ENCODE results near the gene NUMA1. TPM values are rescaled to one million over a fixed set of nuclear protein-coding genes. Genes with fewer than 3 reads are reported as not detected.
A peak's percentile ranks its signal among the peaks of the same experiment; 100 is the strongest.

NUMA1 gene
- total and polyA plus RNA-seq, 9 of the 15 experiments (the other 6 are each of a cell fraction or from before 2014, with no cell fraction given): 4.1 to 104 (median 51.2) TPM

- TF ChIP-seq FOXP4 (CRISPR knock-in tag; IDR thresholded peaks at IDR 0.05; ENCODE audit: borderline replicate concordance) (no peak), ZNF507 (tag; conservative IDR thresholded peaks at IDR 0.05) (no peak), MAFK (IDR thresholded peaks at IDR 0.05; ENCODE audit: low read length) (no peak), SREBF2 (CRISPR knock-in tag; IDR thresholded peaks at IDR 0.05) (no peak), BRCA1 (IDR thresholded peaks at IDR 0.05) (no peak), BRCA1 (CRISPR knock-in tag; IDR thresholded peaks at IDR 0.05) (no peak), ZKSCAN8 (CRISPR knock-in tag; IDR thresholded peaks at IDR 0.05) (no peak), STAT5B (CRISPR knock-in tag; IDR thresholded peaks at IDR 0.05) (no peak), ZBTB34 (CRISPR knock-in tag; IDR thresholded peaks at IDR 0.05) (no peak), SNIP1 (IDR thresholded peaks at IDR 0.05; ENCODE audit: low read depth) (no peak), MXD1 (CRISPR knock-in tag; IDR thresholded peaks at IDR 0.05; ENCODE audit: borderline replicate concordance, poor library complexity, severe bottlenecking) (no peak), ZBTB8A (IDR thresholded peaks at IDR 0.05; ENCODE audit: partially characterized antibody) (no peak), PHB (CRISPR knock-in tag; IDR thresholded peaks at IDR 0.05) (no peak), NBN (IDR thresholded peaks at IDR 0.05; ENCODE audit: low read depth) (0 out of 2 replicates have a peak, but pooled peaks have one; percentile 51), VEZF1 (CRISPR knock-in tag; IDR thresholded peaks at IDR 0.05) (peak; percentile 75), PRPF4 (IDR thresholded peaks at IDR 0.05; ENCODE audit: insufficient read depth, low read depth, low read length, poor library complexity, severe bottlenecking) (no peak)
These were observed 84.5 kb downstream of the NUMA1 start (continued) for GRCh38 chr11:71995726-71996291.

Data from K562 (cell line).